ENCODE data around the gene WBP2.

- no peak for TF ChIP-seq SMC3 (conservative IDR thresholded peaks at IDR 0.05; ENCODE audit: poor library complexity)
- no peak for TF ChIP-seq CTCF (IDR thresholded peaks at IDR 0.05; ENCODE audit: poor library complexity, severe bottlenecking)
- no peak for TF ChIP-seq EZH2 (IDR thresholded peaks at IDR 0.05; ENCODE audit: borderline replicate concordance, insufficient read depth, low read length, poor library complexity, severe bottlenecking)
- TF ChIP-seq TAF1 (IDR thresholded peaks at IDR 0.05; ENCODE audit: low read depth): no peak
- TF ChIP-seq RAD21 (conservative IDR thresholded peaks at IDR 0.05): no peak
- no peak for TF ChIP-seq EP300 (conservative IDR thresholded peaks at IDR 0.05; ENCODE audit: poor library complexity, severe bottlenecking)
- no peak for TF ChIP-seq POLR2AphosphoS5 (IDR thresholded peaks at IDR 0.05)
- TF ChIP-seq, protein P1, sequence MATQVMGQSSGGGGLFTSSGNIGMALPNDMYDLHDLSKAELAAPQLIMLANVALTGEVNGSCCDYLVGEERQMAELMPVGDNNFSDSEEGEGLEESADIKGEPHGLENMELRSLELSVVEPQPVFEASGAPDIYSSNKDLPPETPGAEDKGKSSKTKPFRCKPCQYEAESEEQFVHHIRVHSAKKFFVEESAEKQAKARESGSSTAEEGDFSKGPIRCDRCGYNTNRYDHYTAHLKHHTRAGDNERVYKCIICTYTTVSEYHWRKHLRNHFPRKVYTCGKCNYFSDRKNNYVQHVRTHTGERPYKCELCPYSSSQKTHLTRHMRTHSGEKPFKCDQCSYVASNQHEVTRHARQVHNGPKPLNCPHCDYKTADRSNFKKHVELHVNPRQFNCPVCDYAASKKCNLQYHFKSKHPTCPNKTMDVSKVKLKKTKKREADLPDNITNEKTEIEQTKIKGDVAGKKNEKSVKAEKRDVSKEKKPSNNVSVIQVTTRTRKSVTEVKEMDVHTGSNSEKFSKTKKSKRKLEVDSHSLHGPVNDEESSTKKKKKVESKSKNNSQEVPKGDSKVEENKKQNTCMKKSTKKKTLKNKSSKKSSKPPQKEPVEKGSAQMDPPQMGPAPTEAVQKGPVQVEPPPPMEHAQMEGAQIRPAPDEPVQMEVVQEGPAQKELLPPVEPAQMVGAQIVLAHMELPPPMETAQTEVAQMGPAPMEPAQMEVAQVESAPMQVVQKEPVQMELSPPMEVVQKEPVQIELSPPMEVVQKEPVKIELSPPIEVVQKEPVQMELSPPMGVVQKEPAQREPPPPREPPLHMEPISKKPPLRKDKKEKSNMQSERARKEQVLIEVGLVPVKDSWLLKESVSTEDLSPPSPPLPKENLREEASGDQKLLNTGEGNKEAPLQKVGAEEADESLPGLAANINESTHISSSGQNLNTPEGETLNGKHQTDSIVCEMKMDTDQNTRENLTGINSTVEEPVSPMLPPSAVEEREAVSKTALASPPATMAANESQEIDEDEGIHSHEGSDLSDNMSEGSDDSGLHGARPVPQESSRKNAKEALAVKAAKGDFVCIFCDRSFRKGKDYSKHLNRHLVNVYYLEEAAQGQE (IDR thresholded peaks at IDR 0.05; ENCODE audit: borderline replicate concordance): no peak
Measured at GRCh38 chr17:75873587-75874322, 18.6 kb upstream of the WBP2 start.
